Upper lobe of left lung (tissue), 6 donors: ENCODE results near the gene HOXC13. TPM values are rescaled to one million over a fixed set of nuclear protein-coding genes. Genes with fewer than 3 reads are reported as not detected.
A peak's percentile ranks its signal among the peaks of the same experiment; 100 is the strongest.

ENCODE experiments used
- ATAC-seq, 2 donors: fragments of 200-7000 bp; cut with Tn5 transposase; one replicate each; pipeline ENCODE4 v1.9.1; 2022; ENCODE audit warnings: mild to moderate bottlenecking in 2 of 2, moderate library complexity in 2 of 2; ENCODE audit not compliant: low FRiP score in 2 of 2
- DNase-seq, 2 donors: peaks; one replicate each; pipeline ENCODE4 v3.0.0-alpha.2; 2019 to 2020
- H3K27ac ChIP-seq, 4 donors: fragments of 200-600 bp; sonication (generic); one replicate each; pipeline ENCODE4 v1.5.1; 2016 to 2019
- H3K27me3 ChIP-seq, 4 donors: fragments of 200-600 bp; sonication (generic); one replicate each; pipeline ENCODE4 v1.5.1; 2017 to 2019
- H3K36me3 ChIP-seq, 4 donors: fragments of 200-600 bp; sonication (generic); one replicate each; pipeline ENCODE4 v1.5.1; 2016 to 2019
- H3K4me1 ChIP-seq, 4 donors: fragments of 200-600 bp; sonication (generic); one replicate each; pipeline ENCODE4 v1.5.1; 2018 to 2019
- H3K4me3 ChIP-seq, 4 donors: fragments of 200-600 bp; sonication (generic); one replicate each; pipeline ENCODE4 v1.5.1; 2017 to 2019; ENCODE audit warnings: mild to moderate bottlenecking in 2 of 4, moderate library complexity in 1 of 4
- H3K9me3 ChIP-seq, 4 donors: fragments of 200-600 bp; sonication (generic); one replicate each; pipeline ENCODE4 v1.5.1; 2018 to 2019
- EP300 ChIP-seq, 4 donors: sonication (generic); formaldehyde crosslinking; IDR thresholded peaks; one replicate each; pipeline ENCODE4 v1.5.1; 2017; ENCODE audit warnings: antibody characterized with exemption in 4 of 4, control low read depth in 2 of 4
- POLR2A ChIP-seq, 4 donors: fragments of 450-650 bp; IDR thresholded peaks; one replicate each; pipeline ENCODE4 v1.5.1; 2016 to 2017; ENCODE audit warnings: antibody characterized with exemption in 4 of 4, mild to moderate bottlenecking in 2 of 4
- POLR2AphosphoS5 ChIP-seq, 2 donors: sonication (generic); formaldehyde crosslinking; IDR thresholded peaks; one replicate each; pipeline ENCODE4 v1.5.1; 2017; ENCODE audit warnings: antibody characterized with exemption in 2 of 2
- WGBS, 2 donors: methylation state at CpG; one replicate each; pipeline ENCODE4 v1.1.5; 2017 to 2018; 5-methylcytosine and 5-hydroxymethylcytosine counted together
- total RNA-seq, 6 donors: library from RNA; depleted of rRNA in 4 of 6; stranded (reverse); fragments of >200 nt in 4 of 6; gene quantifications; one replicate each; pipeline versions ENCODE4 v1.1.0 to v1.2.1, GENCODE V29; 2016 to 2021
- TF ChIP-seq, protein P1 (sequence below), 6 experiments: fragments of 450-650 bp in 4 of 6; fragments of 200-600 bp in 2 of 6; sonication (generic) in 2 of 6; IDR thresholded peaks; one replicate each; pipeline ENCODE4 v1.5.1; 2016 to 2019; ENCODE audit warnings: antibody characterized with exemption in 6 of 6
- donor health status: DM: no; HTN: no; CAD: no; lungs with moderate emphysema.
- donor health status: DM: no; HTN: yes; CAD: no; lungs with severe emphysema.

The HOXC13 gene
- total RNA-seq, 6 donors from 2014 or later, result not detected

DNA sequence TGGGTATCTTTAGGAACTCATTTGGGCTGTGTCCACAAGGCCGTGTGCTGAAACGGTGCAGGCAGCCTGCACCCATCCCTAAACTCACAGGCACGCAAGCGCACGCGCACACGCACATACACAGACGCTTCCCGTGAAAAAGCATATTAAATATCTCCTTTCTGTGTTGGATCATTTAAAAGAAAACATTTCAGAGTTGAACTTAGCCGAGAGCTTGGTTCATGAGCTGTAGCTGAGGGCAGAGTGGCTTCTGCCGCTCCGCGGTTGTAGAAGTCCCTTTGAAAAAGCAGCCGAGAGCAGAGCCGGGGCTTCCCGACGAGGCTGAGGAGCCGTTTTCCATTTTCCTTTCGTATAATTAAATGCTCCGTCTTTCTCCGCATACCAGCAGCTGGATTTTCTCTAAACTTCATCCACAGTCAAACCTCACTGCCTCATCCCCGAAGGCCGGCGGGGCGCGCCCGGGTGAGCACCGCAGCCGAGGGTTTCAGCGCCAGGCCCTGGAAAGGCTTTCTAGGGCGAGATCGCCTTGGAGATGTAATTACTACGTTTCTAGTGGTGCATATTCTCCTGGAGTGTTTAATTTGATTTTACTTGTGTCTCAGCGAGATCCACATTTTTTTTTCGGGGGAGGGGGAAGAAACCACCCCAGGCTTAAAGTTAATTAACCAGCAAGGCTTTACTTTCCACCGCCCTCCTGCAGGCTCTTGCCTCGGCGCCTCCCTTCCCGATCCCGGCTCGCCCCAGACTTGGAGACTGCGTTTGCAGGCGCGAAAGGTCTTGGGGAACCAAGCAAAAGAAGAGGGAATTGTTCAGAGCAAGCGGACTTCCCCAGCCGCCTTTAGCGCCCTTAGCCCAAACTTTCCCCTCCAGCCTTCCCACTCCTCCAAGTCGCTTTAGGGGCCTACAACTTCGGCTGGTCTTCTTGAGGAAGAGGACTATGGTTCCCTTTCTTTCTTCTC lies 3.0 kb upstream of the HOXC13 start:
- no peaks in the 10 kb centered on the region for H3K9me3 ChIP-seq
- DNase-seq, result peak in 1 of 2 donors; percentile 48
- ATAC-seq, result no peak
- no peak overlapping the region for H3K4me3 ChIP-seq
- peaks cover 3 to 23% (median 8%) of the 10 kb centered on the region in 4 donors for H3K4me1 ChIP-seq
- no peak overlapping the region for H3K27ac ChIP-seq
- peaks cover 2 to 84% (median 45%) of the 10 kb centered on the region in 4 donors for H3K27me3 ChIP-seq
- TF ChIP-seq, protein P1, sequence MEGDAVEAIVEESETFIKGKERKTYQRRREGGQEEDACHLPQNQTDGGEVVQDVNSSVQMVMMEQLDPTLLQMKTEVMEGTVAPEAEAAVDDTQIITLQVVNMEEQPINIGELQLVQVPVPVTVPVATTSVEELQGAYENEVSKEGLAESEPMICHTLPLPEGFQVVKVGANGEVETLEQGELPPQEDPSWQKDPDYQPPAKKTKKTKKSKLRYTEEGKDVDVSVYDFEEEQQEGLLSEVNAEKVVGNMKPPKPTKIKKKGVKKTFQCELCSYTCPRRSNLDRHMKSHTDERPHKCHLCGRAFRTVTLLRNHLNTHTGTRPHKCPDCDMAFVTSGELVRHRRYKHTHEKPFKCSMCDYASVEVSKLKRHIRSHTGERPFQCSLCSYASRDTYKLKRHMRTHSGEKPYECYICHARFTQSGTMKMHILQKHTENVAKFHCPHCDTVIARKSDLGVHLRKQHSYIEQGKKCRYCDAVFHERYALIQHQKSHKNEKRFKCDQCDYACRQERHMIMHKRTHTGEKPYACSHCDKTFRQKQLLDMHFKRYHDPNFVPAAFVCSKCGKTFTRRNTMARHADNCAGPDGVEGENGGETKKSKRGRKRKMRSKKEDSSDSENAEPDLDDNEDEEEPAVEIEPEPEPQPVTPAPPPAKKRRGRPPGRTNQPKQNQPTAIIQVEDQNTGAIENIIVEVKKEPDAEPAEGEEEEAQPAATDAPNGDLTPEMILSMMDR (IDR thresholded peaks at IDR 0.05), result no peak
- TF ChIP-seq EP300 (IDR thresholded peaks at IDR 0.05) (no peak), POLR2A (IDR thresholded peaks at IDR 0.05) (no peak), POLR2AphosphoS5 (IDR thresholded peaks at IDR 0.05) (no peak)
- 6 to 7% methylated on average over 49 of the region's 49 CpGs for WGBS, 2 donors
- no peaks in the 10 kb centered on the region for H3K36me3 ChIP-seq

DNA sequence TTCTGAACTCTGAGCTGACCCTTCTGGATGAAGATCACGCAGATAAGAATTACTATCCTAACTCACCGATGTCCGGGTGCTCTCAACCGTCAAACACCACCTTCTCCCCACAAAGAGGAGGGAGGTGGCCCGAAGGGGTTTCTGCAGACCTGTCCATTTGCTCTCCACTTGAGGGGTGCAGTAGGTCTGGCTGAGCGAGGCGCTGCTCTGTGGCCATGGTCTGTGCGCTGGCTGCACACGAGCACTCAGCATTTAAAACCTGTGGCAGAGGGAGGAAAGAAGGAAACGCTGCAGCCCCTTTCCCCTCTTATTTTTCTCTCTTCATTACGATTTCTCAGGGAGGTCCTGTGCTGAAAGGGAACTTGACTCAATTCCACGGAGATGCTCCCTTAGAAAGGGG lies 1.5 kb upstream of the HOXC13 start:
- no peak overlapping the region for H3K4me3 ChIP-seq
- no peaks in the 10 kb centered on the region for H3K36me3 ChIP-seq
- WGBS, 2 donors, result 9 to 11% methylated on average over 8 to 12 of the region's 12 CpGs
- no peak for ATAC-seq
- TF ChIP-seq POLR2A (IDR thresholded peaks at IDR 0.05), result no peak
- no peak for TF ChIP-seq POLR2AphosphoS5 (IDR thresholded peaks at IDR 0.05)
- TF ChIP-seq, protein P1 (IDR thresholded peaks at IDR 0.05), result no peak
- no peak for TF ChIP-seq EP300 (IDR thresholded peaks at IDR 0.05)
- H3K27ac ChIP-seq, result no peak overlapping the region
- no peak for DNase-seq
- peaks cover 2 to 80% (median 43%) of the 10 kb centered on the region in 4 donors for H3K27me3 ChIP-seq
- peaks cover 3 to 23% (median 8%) of the 10 kb centered on the region in 4 donors for H3K4me1 ChIP-seq
- H3K9me3 ChIP-seq, result no peaks in the 10 kb centered on the region

DNA sequence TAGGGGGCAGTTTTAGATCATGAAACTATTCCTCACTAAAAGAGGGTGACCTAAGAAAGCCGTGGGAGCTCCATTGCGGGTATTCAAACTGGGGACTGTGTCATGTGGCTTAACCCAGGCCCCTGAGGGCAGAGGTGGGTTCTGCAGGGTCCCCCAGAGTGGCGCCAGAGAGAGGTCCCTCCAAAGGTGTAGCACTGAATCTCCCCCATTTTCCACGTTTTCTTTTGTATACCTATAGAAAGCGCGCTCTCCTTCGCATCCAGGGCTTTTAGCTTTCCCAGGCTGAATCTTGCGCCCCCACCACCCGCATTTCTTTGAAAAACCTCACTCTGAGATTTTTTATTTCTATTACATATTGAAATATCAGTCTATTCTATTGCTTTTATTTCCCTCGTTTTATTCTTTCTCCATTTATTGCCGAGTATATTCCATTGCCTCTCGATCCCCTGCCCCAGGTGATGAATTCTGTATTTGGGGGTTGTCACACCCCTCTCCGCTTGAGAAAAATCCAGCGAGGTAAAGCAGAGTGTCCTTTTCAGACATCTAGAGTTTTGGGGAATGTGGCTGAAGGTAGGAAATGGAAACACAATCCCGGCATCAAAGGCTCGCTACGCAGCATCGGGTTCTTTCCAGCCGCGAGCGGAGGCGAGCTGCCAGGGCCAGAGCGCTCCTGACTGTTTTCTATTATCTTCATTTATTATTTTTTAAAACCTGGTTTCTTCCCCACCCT lies 870 bp upstream of the HOXC13 start:
- no peak overlapping the region for H3K27ac ChIP-seq
- no peaks in the 10 kb centered on the region for H3K9me3 ChIP-seq
- WGBS, 2 donors, result 16 to 22% methylated on average over 23 of the region's 23 CpGs
- no peak overlapping the region for H3K4me3 ChIP-seq
- TF ChIP-seq POLR2A (IDR thresholded peaks at IDR 0.05) (no peak), POLR2AphosphoS5 (IDR thresholded peaks at IDR 0.05) (no peak), EP300 (IDR thresholded peaks at IDR 0.05) (no peak)
- TF ChIP-seq, protein P1 (IDR thresholded peaks at IDR 0.05), result no peak
- DNase-seq, result peak in 1 of 2 donors; percentile 32
- peaks cover 2 to 80% (median 43%) of the 10 kb centered on the region in 4 donors for H3K27me3 ChIP-seq
- H3K36me3 ChIP-seq, result no peaks in the 10 kb centered on the region
- ATAC-seq, result no peak
- peaks cover 3 to 23% (median 8%) of the 10 kb centered on the region in 4 donors for H3K4me1 ChIP-seq

DNA sequence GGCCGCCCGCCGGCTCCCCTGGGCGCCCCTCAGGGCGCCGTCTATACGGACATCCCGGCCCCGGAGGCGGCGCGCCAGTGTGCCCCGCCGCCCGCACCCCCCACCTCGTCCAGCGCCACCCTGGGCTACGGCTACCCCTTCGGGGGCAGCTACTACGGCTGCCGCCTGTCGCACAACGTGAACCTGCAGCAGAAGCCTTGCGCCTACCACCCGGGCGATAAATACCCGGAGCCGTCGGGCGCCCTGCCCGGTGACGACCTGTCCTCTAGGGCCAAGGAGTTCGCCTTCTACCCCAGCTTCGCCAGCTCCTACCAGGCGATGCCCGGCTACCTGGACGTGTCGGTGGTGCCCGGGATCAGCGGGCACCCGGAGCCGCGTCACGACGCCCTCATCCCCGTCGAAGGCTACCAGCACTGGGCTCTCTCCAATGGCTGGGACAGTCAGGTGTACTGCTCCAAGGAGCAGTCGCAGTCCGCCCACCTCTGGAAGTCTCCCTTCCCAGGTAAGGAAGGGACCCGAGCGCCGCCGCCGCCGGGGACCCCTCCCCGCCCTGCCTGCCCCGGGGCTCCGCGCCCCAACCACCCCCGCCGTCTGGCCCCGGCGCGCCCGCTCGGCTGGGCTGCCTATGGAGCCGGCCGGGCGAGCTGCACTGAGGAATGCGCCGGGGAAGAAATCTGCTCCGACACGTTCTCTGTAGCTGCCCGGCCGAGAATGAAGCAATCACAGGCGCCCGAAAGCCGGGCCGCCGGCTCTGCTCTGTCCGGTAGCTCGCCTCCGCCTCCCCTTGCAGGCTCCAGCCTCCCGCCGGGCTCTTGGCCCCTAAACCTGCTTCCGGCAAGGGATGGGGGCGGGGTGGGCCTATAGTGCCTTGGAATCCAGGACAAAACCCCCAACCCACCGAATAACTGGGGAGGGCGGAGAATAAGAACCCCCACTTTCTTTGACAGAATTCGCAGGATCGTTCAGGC lies 794 bp downstream of the HOXC13 start:
- Histone ChIP-seq H3K9me3 (no peaks in the 10 kb centered on the region), H3K4me1 (peaks cover 3 to 23% (median 8%) of the 10 kb centered on the region in 4 donors), H3K36me3 (no peaks in the 10 kb centered on the region), H3K27me3 (peaks cover 2 to 81% (median 45%) of the 10 kb centered on the region in 4 donors), H3K27ac (no peak overlapping the region), H3K4me3 (no peak overlapping the region)
- 7 to 10% methylated on average over 8 to 34 of the region's 91 CpGs for WGBS, 2 donors
- DNase-seq, result peak in 1 of 2 donors; percentile 83
- no peak for TF ChIP-seq EP300 (IDR thresholded peaks at IDR 0.05)
- TF ChIP-seq POLR2AphosphoS5 (IDR thresholded peaks at IDR 0.05), result no peak
- no peak for TF ChIP-seq POLR2A (IDR thresholded peaks at IDR 0.05)
- TF ChIP-seq, protein P1 (IDR thresholded peaks at IDR 0.05), result no peak
- peak in 1 of 2 donors; percentile 33 for ATAC-seq
